ENCODE data around the gene TBC1D4.

- TF ChIP-seq CTCF (IDR thresholded peaks at IDR 0.05 in 4 of 5, conservative IDR thresholded peaks at IDR 0.05 in 1 of 5) (no peak), POLR2A (IDR thresholded peaks at IDR 0.05) (no peak)
These were observed 90.4 kb downstream of the TBC1D4 start for GRCh38 chr13:75391432-75392100.
